ENCODE data around the gene VWA3B. TPM values are rescaled to one million over a fixed set of nuclear protein-coding genes. Genes with fewer than 3 reads are reported as not detected.

The VWA3B gene, protein sequence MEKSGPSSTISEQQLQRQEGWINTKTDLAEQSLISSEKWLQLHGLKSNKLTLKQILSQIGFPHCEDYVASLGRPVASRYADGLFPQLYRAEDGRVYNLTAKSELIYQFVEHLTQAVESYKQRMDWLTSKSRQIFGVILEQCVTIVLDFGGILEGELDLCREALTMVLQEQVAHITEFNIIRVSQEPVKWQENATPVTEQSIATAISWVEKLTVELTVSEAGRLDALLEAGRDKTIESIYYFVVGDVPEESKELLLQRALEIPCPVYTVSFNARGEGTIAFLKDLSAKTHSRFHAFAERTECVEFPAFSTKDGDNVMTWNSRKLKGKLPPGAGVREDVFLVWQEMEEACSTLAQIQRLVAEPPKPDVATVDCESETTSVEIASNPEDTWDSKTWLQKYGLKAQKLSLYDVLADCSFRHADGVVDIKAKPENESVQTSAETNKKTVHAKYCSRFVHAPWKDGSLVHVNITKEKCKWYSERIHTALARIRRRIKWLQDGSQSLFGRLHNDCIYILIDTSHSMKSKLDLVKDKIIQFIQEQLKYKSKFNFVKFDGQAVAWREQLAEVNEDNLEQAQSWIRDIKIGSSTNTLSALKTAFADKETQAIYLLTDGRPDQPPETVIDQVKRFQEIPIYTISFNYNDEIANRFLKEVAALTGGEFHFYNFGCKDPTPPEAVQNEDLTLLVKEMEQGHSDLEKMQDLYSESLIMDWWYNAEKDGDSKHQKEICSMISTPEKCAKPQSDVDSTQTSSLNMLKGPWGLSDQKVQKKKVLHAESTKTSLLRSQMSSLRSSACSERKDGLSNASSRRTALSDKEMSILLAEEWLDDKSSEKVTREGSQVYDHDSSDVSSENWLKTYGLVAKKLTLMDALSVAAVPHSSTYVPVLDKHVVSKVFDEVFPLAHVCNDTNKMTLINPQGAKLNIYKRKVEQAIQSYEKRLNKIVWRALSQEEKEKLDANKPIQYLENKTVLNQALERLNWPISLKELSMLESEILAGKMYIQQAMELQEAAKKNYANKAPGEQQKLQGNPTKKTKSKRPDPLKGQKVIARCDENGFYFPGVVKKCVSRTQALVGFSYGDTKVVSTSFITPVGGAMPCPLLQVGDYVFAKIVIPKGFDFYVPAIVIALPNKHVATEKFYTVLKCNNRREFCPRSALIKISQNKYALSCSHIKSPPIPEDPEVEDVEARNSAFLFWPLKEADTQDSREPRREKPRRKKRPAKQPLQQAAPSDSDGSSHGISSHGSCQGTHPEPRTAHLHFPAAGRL (N-terminal part only)
- not detected in 2 replicates for total RNA-seq (ENCODE audit: low replicate concordance)

GRCh38 chr2:98086491-98087446 lies at the start of gene VWA3B:
Gene VWA3B, plus strand, starts transcription at chr2:98087167. Its CDS starts 5,926 bp downstream, at chr2:98093093.
- peak within 1 kb of the TSS; percentile 60 for H3K4me3 ChIP-seq (ENCODE audit: low read depth, low read length)
- DNase-seq (ENCODE audit: low read depth) = peak; percentile 7
- TF ChIP-seq CTCF (IDR thresholded peaks at IDR 0.05; ENCODE audit: insufficient read depth, low read length) = no peak

GRCh38 chr2:98037206-98037605 lies 49.8 kb upstream of the VWA3B start:
- no peak for TF ChIP-seq CTCF (IDR thresholded peaks at IDR 0.05; ENCODE audit: insufficient read depth, low read length)
- H3K4me3 ChIP-seq (ENCODE audit: low read depth, low read length) = no peak overlapping the region
- DNase-seq (ENCODE audit: low read depth) = no peak

DNA sequence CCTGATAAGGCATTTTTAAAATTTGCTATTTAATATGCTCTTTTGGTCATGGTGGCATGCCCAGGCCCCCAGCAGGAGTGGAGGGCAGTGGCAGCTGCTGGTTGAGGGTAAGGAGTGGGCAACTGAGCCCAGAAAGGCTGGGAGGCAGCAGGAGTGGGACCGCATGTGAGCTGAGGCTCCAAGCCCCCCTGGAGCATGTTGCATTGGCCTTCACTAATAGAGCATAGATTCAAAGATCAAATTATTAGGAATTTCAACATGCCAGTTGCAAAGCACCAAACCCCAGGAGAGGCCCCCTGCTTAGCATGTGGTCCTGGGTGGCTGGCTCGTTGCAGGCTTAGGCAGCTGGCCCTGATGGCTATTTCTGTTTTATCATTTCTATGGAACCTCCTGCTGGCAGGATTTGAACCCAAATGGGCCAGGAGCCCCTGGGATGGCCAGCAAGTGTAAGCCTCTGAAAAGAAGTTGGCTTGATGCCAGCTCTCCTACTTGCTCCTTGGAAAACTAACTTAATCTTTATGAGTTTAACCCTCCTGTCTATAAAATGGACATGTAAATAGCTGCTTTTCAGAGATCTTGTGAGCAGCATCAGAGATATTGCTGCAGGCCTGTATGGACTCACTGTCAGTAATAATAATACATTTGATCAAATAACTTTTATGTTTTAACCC lies 49.2 kb upstream of the VWA3B start:
- no peak for TF ChIP-seq CTCF (IDR thresholded peaks at IDR 0.05; ENCODE audit: insufficient read depth, low read length)
- peak; percentile 10 for DNase-seq (ENCODE audit: low read depth)
- H3K4me3 ChIP-seq (ENCODE audit: low read depth, low read length) = no peak overlapping the region

GRCh38 chr2:98039085-98039756 lies 47.7 kb upstream of the VWA3B start:
- no peak for DNase-seq (ENCODE audit: low read depth)
- no peak overlapping the region for H3K4me3 ChIP-seq (ENCODE audit: low read depth, low read length)

More at GRCh38 chr2:98039085-98039756, 47.7 kb upstream of the VWA3B start:
- TF ChIP-seq CTCF (IDR thresholded peaks at IDR 0.05; ENCODE audit: insufficient read depth, low read length) = no peak
